Ishikawa (cell line): ENCODE results near the gene DNAH3.

Experiments
- NFIC ChIP-seq: IDR thresholded peaks from 2 replicates; pipeline ENCODE4 v1.6.1; 2012
- TF ChIP-seq, protein P1 (sequence below): IDR thresholded peaks from 2 replicates; pipeline ENCODE4 v1.6.1; 2012; ENCODE audit warnings: low read depth, mild to moderate bottlenecking

DNA sequence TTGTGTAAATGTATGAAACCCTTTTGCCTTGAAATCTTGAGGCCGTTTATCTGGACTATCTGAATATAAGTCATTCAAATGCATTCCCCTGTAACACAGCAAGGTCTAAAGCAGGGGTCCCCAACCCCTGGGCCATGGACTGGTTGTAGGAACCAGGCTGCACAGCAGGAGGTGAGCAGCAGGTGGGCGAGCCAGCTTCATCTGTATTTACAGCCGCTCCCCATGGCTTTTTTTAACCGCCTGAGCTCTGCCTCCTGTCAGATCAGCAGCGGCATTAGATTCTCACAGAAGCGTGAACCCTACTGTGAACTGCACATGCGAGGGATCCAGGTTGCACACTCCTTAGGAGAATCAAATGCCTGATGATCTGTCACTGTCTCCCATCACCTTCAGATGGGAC, 24.1 kb downstream of the DNAH3 start:
- TF ChIP-seq, protein P1, sequence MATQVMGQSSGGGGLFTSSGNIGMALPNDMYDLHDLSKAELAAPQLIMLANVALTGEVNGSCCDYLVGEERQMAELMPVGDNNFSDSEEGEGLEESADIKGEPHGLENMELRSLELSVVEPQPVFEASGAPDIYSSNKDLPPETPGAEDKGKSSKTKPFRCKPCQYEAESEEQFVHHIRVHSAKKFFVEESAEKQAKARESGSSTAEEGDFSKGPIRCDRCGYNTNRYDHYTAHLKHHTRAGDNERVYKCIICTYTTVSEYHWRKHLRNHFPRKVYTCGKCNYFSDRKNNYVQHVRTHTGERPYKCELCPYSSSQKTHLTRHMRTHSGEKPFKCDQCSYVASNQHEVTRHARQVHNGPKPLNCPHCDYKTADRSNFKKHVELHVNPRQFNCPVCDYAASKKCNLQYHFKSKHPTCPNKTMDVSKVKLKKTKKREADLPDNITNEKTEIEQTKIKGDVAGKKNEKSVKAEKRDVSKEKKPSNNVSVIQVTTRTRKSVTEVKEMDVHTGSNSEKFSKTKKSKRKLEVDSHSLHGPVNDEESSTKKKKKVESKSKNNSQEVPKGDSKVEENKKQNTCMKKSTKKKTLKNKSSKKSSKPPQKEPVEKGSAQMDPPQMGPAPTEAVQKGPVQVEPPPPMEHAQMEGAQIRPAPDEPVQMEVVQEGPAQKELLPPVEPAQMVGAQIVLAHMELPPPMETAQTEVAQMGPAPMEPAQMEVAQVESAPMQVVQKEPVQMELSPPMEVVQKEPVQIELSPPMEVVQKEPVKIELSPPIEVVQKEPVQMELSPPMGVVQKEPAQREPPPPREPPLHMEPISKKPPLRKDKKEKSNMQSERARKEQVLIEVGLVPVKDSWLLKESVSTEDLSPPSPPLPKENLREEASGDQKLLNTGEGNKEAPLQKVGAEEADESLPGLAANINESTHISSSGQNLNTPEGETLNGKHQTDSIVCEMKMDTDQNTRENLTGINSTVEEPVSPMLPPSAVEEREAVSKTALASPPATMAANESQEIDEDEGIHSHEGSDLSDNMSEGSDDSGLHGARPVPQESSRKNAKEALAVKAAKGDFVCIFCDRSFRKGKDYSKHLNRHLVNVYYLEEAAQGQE: no peak
- TF ChIP-seq NFIC: no peak
